ENCODE data around the gene HSPA4L. TPM values are rescaled to one million over a fixed set of nuclear protein-coding genes. Genes with fewer than 3 reads are reported as not detected.

The HSPA4L gene
- total RNA-seq, 6 experiments from 2014 or later: 1.8 to 14.9 (median 13.0) TPM

GRCh38 chr4:127741247-127741646 is 40.9 kb upstream of the HSPA4L start:
- DNase-seq (no peak), ATAC-seq (no peak)
- no peak for TF ChIP-seq POLR2A (IDR thresholded peaks at IDR 0.05)
- no peak for TF ChIP-seq CTCF (IDR thresholded peaks at IDR 0.05)
- H3K4me1 ChIP-seq: no peaks in the 10 kb centered on the region
- no peak overlapping the region for H3K27ac ChIP-seq
- no peaks in the 10 kb centered on the region for H3K9me3 ChIP-seq
- H3K27me3 ChIP-seq: no peaks in the 10 kb centered on the region
- no peak overlapping the region for H3K4me3 ChIP-seq
- H3K36me3 ChIP-seq: no peaks in the 10 kb centered on the region
- WGBS (ENCODE audit: insufficient coverage, low coverage, low lambda C conversion rate, missing lambda C conversion rate): 92% methylated on average over 1 of the region's 1 CpG
- intact Hi-C loops (cut with DNase I): no loop called here

GRCh38 chr4:127747883-127748282 is 34.2 kb upstream of the HSPA4L start:
- TF ChIP-seq POLR2A (IDR thresholded peaks at IDR 0.05) (no peak), CTCF (IDR thresholded peaks at IDR 0.05) (no peak)
- intact Hi-C loops (cut with DNase I): no loop called here
- H3K4me3 ChIP-seq: no peak overlapping the region
- DNase-seq (no peak), ATAC-seq (no peak)
- no peaks in the 10 kb centered on the region for H3K9me3 ChIP-seq
- H3K27me3 ChIP-seq: no peaks in the 10 kb centered on the region
- no peaks in the 10 kb centered on the region for H3K36me3 ChIP-seq
- WGBS (ENCODE audit: insufficient coverage, low coverage, low lambda C conversion rate, missing lambda C conversion rate): 47% methylated on average over 2 of the region's 4 CpGs
- no peaks in the 10 kb centered on the region for H3K4me1 ChIP-seq
- no peak overlapping the region for H3K27ac ChIP-seq

- 54% methylated on average over 2 of the region's 2 CpGs for WGBS (ENCODE audit: insufficient coverage, low coverage, low lambda C conversion rate, missing lambda C conversion rate)
- intact Hi-C loops (cut with DNase I): no loop called here
- DNase-seq (no peak), ATAC-seq (no peak)
- Histone ChIP-seq H3K27ac (no peak overlapping the region), H3K9me3 (no peaks in the 10 kb centered on the region), H3K4me1 (no peaks in the 10 kb centered on the region), H3K27me3 (no peaks in the 10 kb centered on the region), H3K36me3 (no peaks in the 10 kb centered on the region), H3K4me3 (no peak overlapping the region)
- no peak for TF ChIP-seq POLR2A (IDR thresholded peaks at IDR 0.05)
- no peak for TF ChIP-seq CTCF (IDR thresholded peaks at IDR 0.05)
Measured at GRCh38 chr4:127748957-127749356, 33.2 kb upstream of the HSPA4L start.

- H3K4me3 ChIP-seq: no peak overlapping the region
- 47% methylated on average over 2 of the region's 2 CpGs for WGBS (ENCODE audit: insufficient coverage, low coverage, low lambda C conversion rate, missing lambda C conversion rate)
- H3K9me3 ChIP-seq: no peaks in the 10 kb centered on the region
- no peak for TF ChIP-seq POLR2A (IDR thresholded peaks at IDR 0.05)
- no peak for TF ChIP-seq CTCF (IDR thresholded peaks at IDR 0.05)
- no peaks in the 10 kb centered on the region for H3K36me3 ChIP-seq
- intact Hi-C loops (cut with DNase I): no loop called here
- no peak for DNase-seq
- no peak for ATAC-seq
- no peaks in the 10 kb centered on the region for H3K4me1 ChIP-seq
- H3K27ac ChIP-seq: no peak overlapping the region
- H3K27me3 ChIP-seq: no peaks in the 10 kb centered on the region
Measured at GRCh38 chr4:127756906-127757305, 25.2 kb upstream of the HSPA4L start.

- no peaks in the 10 kb centered on the region for H3K4me1 ChIP-seq
- 55% methylated on average over 2 of the region's 2 CpGs for WGBS (ENCODE audit: insufficient coverage, low coverage, low lambda C conversion rate, missing lambda C conversion rate)
- no peak for DNase-seq
- no peak overlapping the region for H3K27ac ChIP-seq
- H3K36me3 ChIP-seq: no peaks in the 10 kb centered on the region
- H3K9me3 ChIP-seq: no peaks in the 10 kb centered on the region
- intact Hi-C loops (cut with DNase I): no loop called here
- no peak overlapping the region for H3K4me3 ChIP-seq
- H3K27me3 ChIP-seq: no peaks in the 10 kb centered on the region
- TF ChIP-seq POLR2A (IDR thresholded peaks at IDR 0.05) (no peak), CTCF (IDR thresholded peaks at IDR 0.05) (no peak)
- ATAC-seq: peak in 2 of 4 donors; percentile 55 to 59
Measured at GRCh38 chr4:127759228-127759820, 22.8 kb upstream of the HSPA4L start.

Data from right lobe of liver (tissue), 6 donors.